Uterus (tissue), 2 donors: Measurements from ENCODE around the gene PLB1.

ENCODE experiments used
- POLR2A ChIP-seq, 2 donors: fragments of 450-650 bp; IDR thresholded peaks; one replicate each; pipeline ENCODE4 v1.6.1; 2016; ENCODE audit warnings: antibody characterized with exemption in 2 of 2, mild to moderate bottlenecking in 1 of 2, moderate library complexity in 1 of 2
- TF ChIP-seq, protein P1 (sequence below), 4 experiments: fragments of 200-600 bp in 2 of 4; fragments of 450-650 bp in 2 of 4; sonication (generic) in 2 of 4; IDR thresholded peaks; one replicate each; pipeline ENCODE4 v1.5.1; 2016 to 2019; ENCODE audit warnings: antibody characterized with exemption in 4 of 4, mild to moderate bottlenecking in 2 of 4, moderate library complexity in 1 of 4

DNA sequence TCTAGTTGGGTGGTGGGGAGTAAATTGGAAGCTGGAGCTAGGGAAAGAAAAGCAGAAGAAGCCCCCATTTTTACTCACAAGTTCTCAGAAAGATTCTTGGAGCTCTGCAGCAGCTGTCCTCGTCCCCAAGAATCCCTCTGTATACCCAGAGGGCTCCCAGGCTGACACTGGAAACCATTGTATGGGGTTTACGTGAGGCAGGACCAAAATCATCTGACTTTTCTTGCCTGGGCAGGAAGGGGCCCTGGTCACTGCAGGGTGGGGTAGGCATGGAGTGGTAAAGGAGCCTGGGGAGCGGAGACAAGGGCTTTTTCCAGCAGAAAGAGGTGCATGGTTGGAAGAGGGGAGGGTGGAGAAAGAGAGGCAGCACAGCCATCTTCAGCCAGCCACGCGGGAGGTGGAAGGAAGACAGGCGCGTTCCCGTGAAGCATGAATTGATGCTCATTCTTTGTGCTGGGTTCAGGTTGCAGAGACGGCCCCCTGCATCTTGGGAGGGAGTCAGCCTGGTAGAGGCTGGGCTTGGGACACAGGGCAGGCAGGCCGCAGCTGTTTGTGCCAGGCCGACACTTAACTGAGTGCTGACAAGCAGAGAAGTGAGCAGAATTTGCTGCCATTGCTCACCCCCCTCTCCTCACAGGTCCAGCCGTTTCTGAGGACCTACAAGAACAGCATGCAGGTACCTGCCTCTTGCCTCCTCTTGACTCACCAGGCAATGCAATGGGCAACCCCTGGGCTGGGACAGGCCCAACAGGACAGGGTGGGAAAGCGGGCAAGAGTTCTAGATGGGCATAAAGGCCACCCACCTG, 94.8 kb downstream of the PLB1 start:
- TF ChIP-seq, protein P1, sequence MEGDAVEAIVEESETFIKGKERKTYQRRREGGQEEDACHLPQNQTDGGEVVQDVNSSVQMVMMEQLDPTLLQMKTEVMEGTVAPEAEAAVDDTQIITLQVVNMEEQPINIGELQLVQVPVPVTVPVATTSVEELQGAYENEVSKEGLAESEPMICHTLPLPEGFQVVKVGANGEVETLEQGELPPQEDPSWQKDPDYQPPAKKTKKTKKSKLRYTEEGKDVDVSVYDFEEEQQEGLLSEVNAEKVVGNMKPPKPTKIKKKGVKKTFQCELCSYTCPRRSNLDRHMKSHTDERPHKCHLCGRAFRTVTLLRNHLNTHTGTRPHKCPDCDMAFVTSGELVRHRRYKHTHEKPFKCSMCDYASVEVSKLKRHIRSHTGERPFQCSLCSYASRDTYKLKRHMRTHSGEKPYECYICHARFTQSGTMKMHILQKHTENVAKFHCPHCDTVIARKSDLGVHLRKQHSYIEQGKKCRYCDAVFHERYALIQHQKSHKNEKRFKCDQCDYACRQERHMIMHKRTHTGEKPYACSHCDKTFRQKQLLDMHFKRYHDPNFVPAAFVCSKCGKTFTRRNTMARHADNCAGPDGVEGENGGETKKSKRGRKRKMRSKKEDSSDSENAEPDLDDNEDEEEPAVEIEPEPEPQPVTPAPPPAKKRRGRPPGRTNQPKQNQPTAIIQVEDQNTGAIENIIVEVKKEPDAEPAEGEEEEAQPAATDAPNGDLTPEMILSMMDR (IDR thresholded peaks at IDR 0.05): no peak
- no peak for TF ChIP-seq POLR2A (IDR thresholded peaks at IDR 0.05)
